Vagina (tissue), 2 donors: ENCODE results near the gene CD109. TPM values are rescaled to one million over a fixed set of nuclear protein-coding genes. Genes with fewer than 3 reads are reported as not detected.
A peak's percentile ranks its signal among the peaks of the same experiment; 100 is the strongest.

Experiments
- DNase-seq, 2 donors: peaks; one replicate each; pipeline ENCODE4 v3.0.0-alpha.2; 2017; ENCODE audit errors: extremely low spot score in 2 of 2
- H3K27ac ChIP-seq: fragments of 200-600 bp; sonication (generic); one replicate; pipeline ENCODE4 v1.5.1; 2019
- H3K27me3 ChIP-seq: fragments of 200-600 bp; sonication (generic); one replicate; pipeline ENCODE4 v1.5.1; 2019
- H3K36me3 ChIP-seq, 2 donors: fragments of 200-600 bp; sonication (generic); one replicate each; pipeline ENCODE4 v1.5.1; 2017 to 2019
- H3K4me1 ChIP-seq: fragments of 200-600 bp; sonication (generic); one replicate; pipeline ENCODE4 v1.5.1; 2019
- H3K4me3 ChIP-seq, 2 donors: fragments of 200-600 bp; sonication (generic); 1 replicate in 1 of 2; 2 replicates in 1 of 2; pipeline ENCODE4 v1.5.1; 2016 to 2019
- H3K9me3 ChIP-seq: fragments of 200-600 bp; sonication (generic); one replicate; pipeline ENCODE4 v1.5.1; 2019
- CTCF ChIP-seq, 3 experiments: fragments of 450-650 bp in 2 of 3; fragments of 200-600 bp in 1 of 3; sonication (generic) in 1 of 3; IDR thresholded peaks; one replicate each; pipeline ENCODE4 v1.5.1; 2017 to 2019; ENCODE audit warnings: antibody characterized with exemption in 3 of 3, mild to moderate bottlenecking in 2 of 3, moderate library complexity in 2 of 3
- POLR2A ChIP-seq, 2 donors: fragments of 450-650 bp; IDR thresholded peaks; one replicate each; pipeline ENCODE4 v1.6.1; 2017; ENCODE audit warnings: antibody characterized with exemption in 2 of 2, mild to moderate bottlenecking in 2 of 2, moderate library complexity in 2 of 2
- POLR2AphosphoS5 ChIP-seq, 2 donors: sonication (generic); formaldehyde crosslinking; IDR thresholded peaks; one replicate each; pipeline ENCODE4 v1.9.0; 2017; ENCODE audit warnings: antibody characterized with exemption in 2 of 2, mild to moderate bottlenecking in 2 of 2, low read depth in 1 of 2; ENCODE audit not compliant: insufficient read depth in 1 of 2
- intact Hi-C: fragments of 100-400 bp; cut with DNase I; formaldehyde crosslinking; loops from one replicate; pipeline ENCODE4 v1.15.1; 2023
- total RNA-seq: library from RNA; depleted of rRNA; stranded (reverse); fragments of >200 nt; gene quantifications from one replicate; pipeline ENCODE4 v1.2.3, GENCODE V29; 2016

Gene CD109
- total RNA-seq, 1 donor from 2014 or later: 29.0 TPM

GRCh38 chr6:73690056-73690455, 5.9 kb upstream of the CD109 start:
- intact Hi-C loops: loop anchor here (5.0 kb wide), 1 partner anchor 552 kb away; no protein-coding TSS in a partner anchor
- H3K36me3 ChIP-seq: no peaks in the 10 kb centered on the region
- DNase-seq: no peak

GRCh38 chr6:73691512-73691911, 4.5 kb upstream of the CD109 start:
- H3K9me3 ChIP-seq: no peaks in the 10 kb centered on the region
- H3K27me3 ChIP-seq: no peaks in the 10 kb centered on the region
- intact Hi-C loops: loop anchor here (5.0 kb wide), 1 partner anchor 551 kb away; no protein-coding TSS in a partner anchor
- DNase-seq: no peak
- no peak for TF ChIP-seq POLR2A (IDR thresholded peaks at IDR 0.05)
- no peak overlapping the region for H3K27ac ChIP-seq
- peaks cover 12% of the 10 kb centered on the region for H3K4me1 ChIP-seq
- no peak overlapping the region for H3K4me3 ChIP-seq
- no peaks in the 10 kb centered on the region for H3K36me3 ChIP-seq

More at GRCh38 chr6:73690056-73690455, 5.9 kb upstream of the CD109 start:
- Histone ChIP-seq H3K4me1 (peaks cover 9% of the 10 kb centered on the region), H3K27ac (no peak overlapping the region), H3K27me3 (no peaks in the 10 kb centered on the region), H3K4me3 (no peak overlapping the region), H3K9me3 (no peaks in the 10 kb centered on the region)
- TF ChIP-seq POLR2A (IDR thresholded peaks at IDR 0.05) (no peak), CTCF (IDR thresholded peaks at IDR 0.05) (no peak), POLR2AphosphoS5 (IDR thresholded peaks at IDR 0.05; ENCODE audit: insufficient read depth in 1 of 2, low read depth in 1 of 2) (no peak)

GRCh38 chr6:73694711-73695411, 1.1 kb upstream of the CD109 start:
- Histone ChIP-seq H3K27ac (peak overlapping the region; percentile 87), H3K4me1 (peaks cover 23% of the 10 kb centered on the region), H3K36me3 (no peaks in the 10 kb centered on the region), H3K9me3 (no peaks in the 10 kb centered on the region), H3K4me3 (peak overlapping the region; percentile 61 to 65), H3K27me3 (no peaks in the 10 kb centered on the region)
- no peak for DNase-seq
- TF ChIP-seq POLR2A (IDR thresholded peaks at IDR 0.05): no peak
- TF ChIP-seq CTCF (IDR thresholded peaks at IDR 0.05): no peak
- no peak for TF ChIP-seq POLR2AphosphoS5 (IDR thresholded peaks at IDR 0.05; ENCODE audit: insufficient read depth in 1 of 2, low read depth in 1 of 2)
- intact Hi-C loops: loop anchor here (5.0 kb wide), 1 partner anchor 547 kb away; no protein-coding TSS in a partner anchor

- H3K27ac ChIP-seq: peak overlapping the region; percentile 87
- H3K4me3 ChIP-seq: peak overlapping the region; percentile 61 to 65
- H3K4me1 ChIP-seq: peaks cover 26% of the 10 kb centered on the region
- H3K9me3 ChIP-seq: no peaks in the 10 kb centered on the region
- DNase-seq: no peak
- TF ChIP-seq POLR2A (IDR thresholded peaks at IDR 0.05) (no peak), POLR2AphosphoS5 (IDR thresholded peaks at IDR 0.05; ENCODE audit: insufficient read depth in 1 of 2, low read depth in 1 of 2) (no peak), CTCF (IDR thresholded peaks at IDR 0.05) (no peak)
- no peaks in the 10 kb centered on the region for H3K36me3 ChIP-seq
- intact Hi-C loops: no loop called here
- H3K27me3 ChIP-seq: no peaks in the 10 kb centered on the region
These were observed 1.1 kb downstream of the CD109 start for GRCh38 chr6:73696966-73697655.

- no peak overlapping the region for H3K4me3 ChIP-seq
- no peaks in the 10 kb centered on the region for H3K27me3 ChIP-seq
- no peaks in the 10 kb centered on the region for H3K9me3 ChIP-seq
- intact Hi-C loops: no loop called here
- H3K4me1 ChIP-seq: peaks cover 44% of the 10 kb centered on the region
- no peaks in the 10 kb centered on the region for H3K36me3 ChIP-seq
- H3K27ac ChIP-seq: no peak overlapping the region
- TF ChIP-seq POLR2A (IDR thresholded peaks at IDR 0.05) (no peak), POLR2AphosphoS5 (IDR thresholded peaks at IDR 0.05; ENCODE audit: insufficient read depth in 1 of 2, low read depth in 1 of 2) (no peak), CTCF (IDR thresholded peaks at IDR 0.05) (no peak)
- DNase-seq: no peak
These were observed 3.9 kb downstream of the CD109 start for GRCh38 chr6:73699676-73700459.
